ENCODE data around the gene HEPACAM2. TPM values are rescaled to one million over a fixed set of nuclear protein-coding genes. Genes with fewer than 3 reads are reported as not detected.
A peak's percentile ranks its signal among the peaks of the same experiment; 100 is the strongest.

Gene HEPACAM2
- total RNA-seq, 2 experiments from 2014 or later: not detected

DNA sequence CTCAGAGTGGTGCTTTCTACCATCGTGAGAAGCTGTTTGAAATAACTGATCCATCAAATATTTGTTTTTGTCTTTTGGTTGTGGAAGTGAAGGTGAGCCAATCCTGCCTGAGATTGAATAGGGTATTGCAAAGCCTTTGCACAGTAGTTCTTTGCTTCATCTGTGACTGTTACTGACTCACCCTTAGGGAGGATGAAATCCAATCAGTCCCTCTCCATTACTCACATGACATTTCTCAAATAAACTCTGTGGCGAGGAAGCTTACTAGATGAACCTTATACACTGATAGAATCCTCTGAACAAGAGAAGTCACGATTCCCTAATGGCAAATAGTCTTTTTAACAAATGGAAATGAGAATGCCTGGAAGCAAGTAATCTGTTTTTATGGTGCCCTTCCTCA lies 31.9 kb downstream of the HEPACAM2 start:
- ChIA-PET CTCF (interaction anchor here (0.9 kb wide), 1 partner anchor 16 kb away, joined by 3 read pairs; no protein-coding TSS in a partner anchor), POLR2A (interaction anchor here (1.0 kb wide), 1 partner anchor 77 kb away, joined by 3 read pairs; the partner anchor contains the start of gene SAMD9)
- no peaks in the 10 kb centered on the region for H3K36me3 Mint-ChIP-seq (ENCODE audit: low read depth)
- H3K4me3 Mint-ChIP-seq: no peak overlapping the region
- H3K9me3 Mint-ChIP-seq: no peaks in the 10 kb centered on the region
- H3K4me1 Mint-ChIP-seq: no peaks in the 10 kb centered on the region
- peaks cover 44% of the 10 kb centered on the region for H3K27me3 Mint-ChIP-seq
- no peak for DNase-seq
- H3K27ac Mint-ChIP-seq: no peak overlapping the region

DNA sequence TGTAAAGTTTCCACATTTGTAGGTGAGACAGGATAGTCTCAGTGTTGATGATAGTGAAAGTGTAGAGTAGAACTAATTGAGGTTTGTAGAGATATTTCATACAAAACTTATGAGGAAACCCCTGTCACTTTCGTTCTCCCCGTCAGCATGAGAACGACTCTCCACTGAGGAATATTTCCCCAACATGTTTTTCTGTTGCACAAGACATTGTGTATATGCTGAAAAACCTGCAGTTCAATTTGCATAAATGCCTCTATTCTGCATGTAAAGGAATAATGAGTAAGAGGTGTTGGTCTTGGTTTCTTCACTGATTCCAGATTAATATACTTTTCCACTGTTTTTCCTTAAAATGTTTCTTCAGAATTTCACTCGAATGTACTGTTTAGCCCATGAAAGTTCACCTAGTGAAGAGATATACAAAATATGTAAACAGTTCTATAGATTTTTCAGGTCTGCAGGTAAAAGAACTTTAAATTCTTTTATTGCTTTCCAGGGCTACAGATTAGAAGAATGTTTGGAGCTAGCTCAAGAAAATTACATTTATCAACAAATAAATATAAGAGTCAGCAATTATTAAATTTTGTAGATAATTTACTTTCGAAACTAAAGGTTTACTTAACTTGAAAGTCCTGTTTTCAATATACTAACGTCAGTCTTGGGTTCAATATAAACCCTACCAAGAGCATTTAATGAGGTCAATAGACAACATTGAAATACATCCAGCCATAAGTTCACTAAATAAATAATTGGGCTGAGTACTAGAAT lies 37.2 kb downstream of the HEPACAM2 start:
- no peak overlapping the region for H3K4me3 Mint-ChIP-seq
- ChIA-PET CTCF (no interaction called here), POLR2A (no interaction called here)
- H3K27me3 Mint-ChIP-seq: peaks cover 42% of the 10 kb centered on the region
- no peak for DNase-seq
- H3K9me3 Mint-ChIP-seq: no peaks in the 10 kb centered on the region
- no peaks in the 10 kb centered on the region for H3K36me3 Mint-ChIP-seq (ENCODE audit: low read depth)
- H3K4me1 Mint-ChIP-seq: peaks cover 15% of the 10 kb centered on the region
- no peak overlapping the region for H3K27ac Mint-ChIP-seq

GRCh38 chr7:93185303-93186027 lies 40.8 kb downstream of the HEPACAM2 start:
- H3K4me3 Mint-ChIP-seq: no peak overlapping the region
- no peak overlapping the region for H3K27ac Mint-ChIP-seq
- ChIA-PET POLR2A (interaction anchor here (0.8 to 1.4 kb wide), 4 partner anchors 19 to 68 kb away, joined by 3 to 6 read pairs (median 3); partner anchors contain the start of genes SAMD9 and VPS50), CTCF (interaction anchor here (1.3 kb wide), 1 partner anchor 42 kb away, joined by 3 read pairs; no protein-coding TSS in a partner anchor)
- H3K9me3 Mint-ChIP-seq: no peaks in the 10 kb centered on the region
- no peak for DNase-seq
- no peaks in the 10 kb centered on the region for H3K36me3 Mint-ChIP-seq (ENCODE audit: low read depth)
- H3K27me3 Mint-ChIP-seq: peaks cover 37% of the 10 kb centered on the region
- H3K4me1 Mint-ChIP-seq: peaks cover 15% of the 10 kb centered on the region

- no peak for DNase-seq
- Mint-ChIP-seq H3K27me3 (peaks cover 31% of the 10 kb centered on the region), H3K27ac (no peak overlapping the region)
Measured at GRCh38 chr7:93179173-93179572, 47.1 kb downstream of the HEPACAM2 start.

GRCh38 chr7:93178213-93178612 lies 48.1 kb downstream of the HEPACAM2 start:
- Mint-ChIP-seq H3K27me3 (peaks cover 27% of the 10 kb centered on the region), H3K4me3 (no peak overlapping the region), H3K27ac (no peak overlapping the region), H3K36me3 (ENCODE audit: low read depth) (no peaks in the 10 kb centered on the region), H3K9me3 (peaks cover under 1% of the 10 kb centered on the region), H3K4me1 (no peaks in the 10 kb centered on the region)
- ChIA-PET POLR2A (interaction anchor here (0.8 to 1.2 kb wide), 2 partner anchors 54 to 60 kb away, joined by 3 read pairs; partner anchors contain the start of genes SAMD9 and VPS50), CTCF (interaction anchor here (0.6 kb wide), 1 partner anchor 16 kb away, joined by 3 read pairs; no protein-coding TSS in a partner anchor)
- no peak for DNase-seq

More at GRCh38 chr7:93179173-93179572, 47.1 kb downstream of the HEPACAM2 start:
- ChIA-PET POLR2A (interaction anchor here (1.2 to 1.4 kb wide), 2 partner anchors 8 to 53 kb away, joined by 3 read pairs; partner anchors contain the start of gene VPS50), CTCF (interaction anchor here (0.7 to 1.3 kb wide), 3 partner anchors 13 to 56 kb away, joined by 3 read pairs; no protein-coding TSS in a partner anchor)
- H3K4me1 Mint-ChIP-seq: no peaks in the 10 kb centered on the region
- H3K36me3 Mint-ChIP-seq (ENCODE audit: low read depth): no peaks in the 10 kb centered on the region
- H3K4me3 Mint-ChIP-seq: no peak overlapping the region
- no peaks in the 10 kb centered on the region for H3K9me3 Mint-ChIP-seq

DNA sequence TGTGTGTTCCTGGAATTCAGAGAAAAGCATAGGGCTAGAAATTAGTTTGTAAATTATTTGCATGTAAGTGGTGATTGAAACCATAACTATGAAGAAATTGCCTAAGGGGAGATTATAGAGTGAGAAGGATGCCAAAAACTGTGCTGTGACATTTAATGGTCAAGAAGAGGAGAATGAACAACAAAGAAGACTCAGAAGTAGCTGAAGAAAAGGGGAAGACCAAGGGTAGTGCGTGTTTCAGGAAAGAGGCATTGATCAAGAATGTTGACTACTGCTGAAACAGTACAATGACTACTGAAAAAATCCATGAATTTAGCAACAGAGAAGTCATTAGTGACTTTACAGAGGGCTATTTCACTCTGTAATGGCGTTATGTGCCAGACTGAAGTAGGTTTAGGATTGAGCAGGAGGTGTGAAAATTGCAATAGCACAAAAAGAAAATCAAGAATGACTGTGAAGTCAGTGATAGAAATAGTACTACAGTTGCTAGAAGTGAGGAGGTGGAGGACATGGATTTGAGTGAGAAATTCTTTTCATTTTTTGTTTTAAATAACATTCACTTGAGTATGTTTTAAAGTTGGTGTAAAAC lies 49.2 kb downstream of the HEPACAM2 start:
- no peak for DNase-seq
- ChIA-PET POLR2A (no interaction called here), CTCF (no interaction called here)
- Mint-ChIP-seq H3K4me1 (no peaks in the 10 kb centered on the region), H3K36me3 (ENCODE audit: low read depth) (no peaks in the 10 kb centered on the region), H3K27ac (no peak overlapping the region), H3K9me3 (peaks cover 8% of the 10 kb centered on the region), H3K4me3 (no peak overlapping the region), H3K27me3 (peaks cover 22% of the 10 kb centered on the region)

- DNase-seq: no peak
- CTCF ChIA-PET: interaction anchor here (0.6 kb wide), 1 partner anchor 342 kb away, joined by 3 read pairs; no protein-coding TSS in a partner anchor
- Mint-ChIP-seq H3K27me3 (peaks cover 17% of the 10 kb centered on the region), H3K4me1 (no peaks in the 10 kb centered on the region), H3K4me3 (no peak overlapping the region), H3K27ac (no peak overlapping the region), H3K36me3 (ENCODE audit: low read depth) (no peaks in the 10 kb centered on the region), H3K9me3 (peaks cover 20% of the 10 kb centered on the region)
- POLR2A ChIA-PET: no interaction called here
Measured at GRCh38 chr7:93175219-93175618, 51.0 kb downstream of the HEPACAM2 start.

DNA sequence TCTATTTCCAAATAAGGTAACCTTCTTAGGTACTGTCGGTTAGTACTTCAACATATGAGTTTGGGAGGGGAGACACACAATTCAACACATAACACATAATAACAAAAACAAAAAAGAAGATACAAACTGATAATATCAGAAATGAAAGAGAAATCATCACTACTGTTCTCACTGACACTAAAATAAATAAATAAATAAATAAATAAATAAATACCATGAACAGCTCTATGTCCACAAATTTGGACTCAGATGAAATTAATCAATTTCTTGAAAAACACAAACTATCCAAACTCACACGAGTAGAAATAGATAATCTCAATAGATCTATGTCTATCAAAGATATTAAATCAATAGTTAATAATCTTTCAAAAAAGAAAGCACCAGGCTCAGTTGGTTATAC lies 53.6 kb downstream of the HEPACAM2 start:
- Mint-ChIP-seq H3K27me3 (peaks cover 17% of the 10 kb centered on the region), H3K36me3 (ENCODE audit: low read depth) (peaks cover 12% of the 10 kb centered on the region), H3K27ac (no peak overlapping the region), H3K4me3 (no peak overlapping the region), H3K4me1 (no peaks in the 10 kb centered on the region), H3K9me3 (peaks cover 35% of the 10 kb centered on the region)
- ChIA-PET CTCF (no interaction called here), POLR2A (no interaction called here)
- DNase-seq: no peak

DNA sequence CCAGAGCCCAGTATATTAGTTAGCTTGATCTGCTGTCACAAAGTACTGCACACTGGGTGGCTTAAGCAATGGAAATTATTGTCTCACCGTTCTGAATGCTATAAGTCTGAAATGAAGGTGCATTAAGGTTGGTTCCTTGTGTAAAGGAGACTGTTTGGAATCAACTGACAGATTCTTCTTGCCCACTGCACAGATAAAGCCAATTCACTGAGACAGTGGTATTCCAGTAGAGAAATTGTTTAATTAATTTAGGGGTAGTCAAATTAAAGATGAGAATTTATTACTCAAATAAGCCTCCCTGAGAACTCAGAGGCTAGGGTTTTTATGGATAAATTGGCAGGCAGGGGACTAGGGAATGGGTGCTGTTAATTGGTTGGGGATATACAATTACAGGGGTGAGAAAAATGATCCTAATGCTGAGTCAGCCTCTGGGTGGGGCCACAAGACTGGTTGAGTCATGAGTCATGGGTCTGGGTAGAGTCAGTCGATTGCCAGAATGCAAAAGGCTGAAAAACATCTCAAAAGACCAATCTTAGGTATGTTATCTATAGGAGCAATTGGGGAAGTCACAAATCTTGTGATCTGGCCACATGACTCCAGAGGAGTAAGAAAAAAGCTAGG lies 54.6 kb downstream of the HEPACAM2 start:
- peaks cover 20% of the 10 kb centered on the region for H3K36me3 Mint-ChIP-seq (ENCODE audit: low read depth)
- CTCF ChIA-PET: no interaction called here
- POLR2A ChIA-PET: interaction anchor here (1.2 kb wide), 1 partner anchor 8 kb away, joined by 3 read pairs; no protein-coding TSS in a partner anchor
- peaks cover 9% of the 10 kb centered on the region for H3K27me3 Mint-ChIP-seq
- no peaks in the 10 kb centered on the region for H3K4me1 Mint-ChIP-seq
- peaks cover 41% of the 10 kb centered on the region for H3K9me3 Mint-ChIP-seq
- H3K4me3 Mint-ChIP-seq: no peak overlapping the region
- no peak overlapping the region for H3K27ac Mint-ChIP-seq
- no peak for DNase-seq

GRCh38 chr7:93165447-93165846 lies 60.8 kb downstream of the HEPACAM2 start:
- Mint-ChIP-seq H3K27ac (peak overlapping the region; percentile 55), H3K36me3 (ENCODE audit: low read depth) (peaks cover 47% of the 10 kb centered on the region), H3K4me3 (no peak overlapping the region), H3K9me3 (peaks cover 37% of the 10 kb centered on the region), H3K4me1 (peaks cover 19% of the 10 kb centered on the region), H3K27me3 (no peaks in the 10 kb centered on the region)
- POLR2A ChIA-PET: interaction anchor here (0.8 to 1.9 kb wide), 4 partner anchors 18 to 67 kb away, joined by 3 to 14 read pairs (median 6); partner anchors contain the start of genes SAMD9 and VPS50
- CTCF ChIA-PET: interaction anchor here (0.9 to 1.7 kb wide), 2 partner anchors 14 to 62 kb away, joined by 3 to 4 read pairs; no protein-coding TSS in a partner anchor
- no peak for DNase-seq

DNA sequence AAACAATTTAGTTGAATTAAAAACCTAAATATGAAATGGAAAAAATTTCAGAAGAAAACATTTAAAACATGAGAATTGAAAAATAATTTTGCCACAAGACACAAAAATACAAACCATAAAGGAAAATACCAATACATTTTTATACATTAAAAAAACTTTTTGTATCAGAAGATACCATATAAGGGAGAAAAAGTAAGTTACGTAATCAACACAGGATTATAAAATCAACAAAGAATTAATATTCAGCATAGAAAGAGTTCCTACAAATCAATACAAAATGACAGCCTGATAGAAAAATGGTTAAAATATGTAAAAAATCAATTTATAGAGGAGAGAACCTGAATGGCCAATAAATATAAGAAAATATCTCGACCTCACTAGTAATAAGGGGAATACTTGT lies 61.5 kb downstream of the HEPACAM2 start:
- H3K4me3 Mint-ChIP-seq: no peak overlapping the region
- H3K27ac Mint-ChIP-seq: peak overlapping the region; percentile 13
- H3K4me1 Mint-ChIP-seq: peaks cover 19% of the 10 kb centered on the region
- CTCF ChIA-PET: no interaction called here
- POLR2A ChIA-PET: interaction anchor here (1.8 kb wide), 1 partner anchor 17 kb away, joined by 7 read pairs; no protein-coding TSS in a partner anchor
- no peaks in the 10 kb centered on the region for H3K27me3 Mint-ChIP-seq
- H3K9me3 Mint-ChIP-seq: peaks cover 39% of the 10 kb centered on the region
- peaks cover 47% of the 10 kb centered on the region for H3K36me3 Mint-ChIP-seq (ENCODE audit: low read depth)
- DNase-seq: no peak

DNA sequence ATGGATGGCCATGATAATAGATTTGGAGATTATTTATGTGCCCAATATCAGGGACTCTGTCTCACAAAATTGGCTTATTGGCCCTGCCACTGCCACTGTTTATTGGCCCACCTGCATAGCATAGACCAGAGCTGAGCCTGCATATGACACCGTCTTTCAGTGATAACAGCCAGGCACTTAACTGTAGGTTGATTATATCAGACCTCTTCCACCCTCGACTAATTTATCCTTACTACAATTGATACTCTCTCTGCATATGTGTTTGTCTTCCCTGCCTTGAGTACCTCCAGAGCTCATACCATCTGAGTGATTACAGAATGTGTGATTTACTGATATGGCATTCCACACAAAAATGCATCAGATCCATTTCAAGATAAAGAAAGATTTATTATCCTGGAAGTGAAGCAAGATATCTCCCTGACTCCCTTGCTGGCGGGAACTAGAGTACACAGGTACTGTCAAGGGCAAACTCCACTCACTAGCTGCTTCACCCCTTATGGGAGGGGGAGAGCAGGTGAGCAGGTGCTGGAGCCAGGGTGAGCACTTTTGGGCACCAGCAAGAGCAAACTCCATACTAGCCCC lies 65.0 kb downstream of the HEPACAM2 start:
- Mint-ChIP-seq H3K4me3 (no peak overlapping the region), H3K27ac (no peak overlapping the region), H3K4me1 (peaks cover 26% of the 10 kb centered on the region), H3K27me3 (no peaks in the 10 kb centered on the region), H3K36me3 (ENCODE audit: low read depth) (peaks cover 22% of the 10 kb centered on the region), H3K9me3 (peaks cover 23% of the 10 kb centered on the region)
- DNase-seq: no peak
- ChIA-PET POLR2A (interaction anchor here (1.0 kb wide), 1 partner anchor 10 kb away, joined by 4 read pairs; no protein-coding TSS in a partner anchor), CTCF (no interaction called here)
